Astrocyte (in vitro differentiated cells and primary cell): ENCODE measurements around the gene ELN.

Source experiments
- EZH2 ChIP-seq: IDR thresholded peaks from 2 replicates; pipeline ENCODE4 v1.6.1; 2012; ENCODE audit warnings: mild to moderate bottlenecking, low read length, inconsistent platforms; ENCODE audit not compliant: insufficient read depth
- TF ChIP-seq, protein P1 (sequence below): IDR thresholded peaks from 2 replicates; pipeline ENCODE4 v1.5.1; 2011; ENCODE audit warnings: low read depth, mild to moderate bottlenecking, inconsistent platforms, low read length, moderate library complexity; ENCODE audit not compliant: insufficient read depth

DNA sequence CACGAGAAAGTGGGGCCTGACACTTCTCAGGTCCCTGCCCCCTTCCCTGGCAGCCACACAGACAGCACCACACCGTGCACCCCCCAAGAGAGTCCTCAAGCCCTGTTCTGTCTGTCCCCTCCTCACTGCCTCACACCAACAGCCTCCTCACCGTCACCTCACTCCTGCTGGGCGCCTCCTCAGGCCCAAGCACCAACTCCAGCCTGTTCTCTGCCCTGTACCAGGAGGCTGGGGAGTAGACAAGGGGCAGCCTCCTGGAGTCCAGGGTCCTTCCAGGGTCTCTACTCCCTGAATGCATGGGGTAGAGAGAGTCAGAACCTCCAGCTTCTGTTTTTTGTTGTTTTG, 26.9 kb upstream of the ELN start:
- TF ChIP-seq, protein P1, sequence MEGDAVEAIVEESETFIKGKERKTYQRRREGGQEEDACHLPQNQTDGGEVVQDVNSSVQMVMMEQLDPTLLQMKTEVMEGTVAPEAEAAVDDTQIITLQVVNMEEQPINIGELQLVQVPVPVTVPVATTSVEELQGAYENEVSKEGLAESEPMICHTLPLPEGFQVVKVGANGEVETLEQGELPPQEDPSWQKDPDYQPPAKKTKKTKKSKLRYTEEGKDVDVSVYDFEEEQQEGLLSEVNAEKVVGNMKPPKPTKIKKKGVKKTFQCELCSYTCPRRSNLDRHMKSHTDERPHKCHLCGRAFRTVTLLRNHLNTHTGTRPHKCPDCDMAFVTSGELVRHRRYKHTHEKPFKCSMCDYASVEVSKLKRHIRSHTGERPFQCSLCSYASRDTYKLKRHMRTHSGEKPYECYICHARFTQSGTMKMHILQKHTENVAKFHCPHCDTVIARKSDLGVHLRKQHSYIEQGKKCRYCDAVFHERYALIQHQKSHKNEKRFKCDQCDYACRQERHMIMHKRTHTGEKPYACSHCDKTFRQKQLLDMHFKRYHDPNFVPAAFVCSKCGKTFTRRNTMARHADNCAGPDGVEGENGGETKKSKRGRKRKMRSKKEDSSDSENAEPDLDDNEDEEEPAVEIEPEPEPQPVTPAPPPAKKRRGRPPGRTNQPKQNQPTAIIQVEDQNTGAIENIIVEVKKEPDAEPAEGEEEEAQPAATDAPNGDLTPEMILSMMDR, result no peak
- no peak for TF ChIP-seq EZH2
